ENCODE measurements around the gene MYL9. TPM values are rescaled to one million over a fixed set of nuclear protein-coding genes. Genes with fewer than 3 reads are reported as not detected.
"Not testable (repeated sequence)": the region's sequence is repeated elsewhere in the genome, so short reads cannot be mapped to it uniquely, and the experiment has no call there.

The MYL9 gene
- total RNA-seq, 1 donor from 2014 or later: 2,307 TPM

GRCh38 chr20:36546111-36546736 lies 4.9 kb downstream of the MYL9 start:
- intact Hi-C loops (cut with DNase I): no loop called here
- DNase-seq (ENCODE audit: low spot score): no peak

GRCh38 chr20:36547186-36548005 lies 6.1 kb downstream of the MYL9 start:
- no peak for DNase-seq (ENCODE audit: low spot score)
- intact Hi-C loops (cut with DNase I): no loop called here

- no peak for DNase-seq (ENCODE audit: low spot score)
- intact Hi-C loops (cut with DNase I): no loop called here
Observed at GRCh38 chr20:36548006-36548315, 6.6 kb downstream of the MYL9 start.

- intact Hi-C loops (cut with DNase I): no loop called here
Observed at GRCh38 chr20:36548704-36549627, 7.6 kb downstream of the MYL9 start.

GRCh38 chr20:36549628-36549941 lies 8.3 kb downstream of the MYL9 start:
- intact Hi-C loops (cut with DNase I): no loop called here

More at GRCh38 chr20:36548704-36549627, 7.6 kb downstream of the MYL9 start:
- no peak for DNase-seq (ENCODE audit: low spot score)

GRCh38 chr20:36549942-36550789 lies 8.8 kb downstream of the MYL9 start:
- no peak for DNase-seq (ENCODE audit: low spot score)
- intact Hi-C loops (cut with DNase I): no loop called here

More at GRCh38 chr20:36549628-36549941, 8.3 kb downstream of the MYL9 start:
- no peak for DNase-seq (ENCODE audit: low spot score)

GRCh38 chr20:36550790-36551299 lies 9.5 kb downstream of the MYL9 start:
- intact Hi-C loops (cut with DNase I): no loop called here
- no peak for DNase-seq (ENCODE audit: low spot score)

- intact Hi-C loops (cut with DNase I): no loop called here
- no peak for DNase-seq (ENCODE audit: low spot score)
Observed at GRCh38 chr20:36555248-36555647, 13.9 kb downstream of the MYL9 start.

- intact Hi-C loops (cut with DNase I): no loop called here
- no peak for DNase-seq (ENCODE audit: low spot score)
Observed at GRCh38 chr20:36562724-36563123, 21.4 kb downstream of the MYL9 start.

GRCh38 chr20:36563374-36563773 lies 22.1 kb downstream of the MYL9 start:
- no peak for DNase-seq (ENCODE audit: low spot score)
- intact Hi-C loops (cut with DNase I): no loop called here

GRCh38 chr20:36564078-36564725 lies 22.9 kb downstream of the MYL9 start:
- intact Hi-C loops (cut with DNase I); DNase-seq (ENCODE audit: low spot score): not testable (repeated sequence)

GRCh38 chr20:36564726-36565121 lies 23.4 kb downstream of the MYL9 start:
- intact Hi-C loops (cut with DNase I); DNase-seq (ENCODE audit: low spot score): not testable (repeated sequence)

- DNase-seq (ENCODE audit: low spot score): no peak
- intact Hi-C loops (cut with DNase I): no loop called here
Observed at GRCh38 chr20:36565520-36565919, 24.2 kb downstream of the MYL9 start.

- no peak for DNase-seq (ENCODE audit: low spot score)
- intact Hi-C loops (cut with DNase I): no loop called here
Observed at GRCh38 chr20:36569847-36570429, 28.6 kb downstream of the MYL9 start.

- intact Hi-C loops (cut with DNase I): no loop called here
Observed at GRCh38 chr20:36571564-36572504, 30.5 kb downstream of the MYL9 start.

GRCh38 chr20:36572701-36573102 lies 31.4 kb downstream of the MYL9 start:
- intact Hi-C loops (cut with DNase I): no loop called here

More at GRCh38 chr20:36571564-36572504, 30.5 kb downstream of the MYL9 start:
- DNase-seq (ENCODE audit: low spot score): no peak

GRCh38 chr20:36573103-36573797 lies 31.9 kb downstream of the MYL9 start, which contains the start of gene TGIF2:
Gene TGIF2 (plus strand): TSS chr20:36573597. CDS start chr20:36578775, 5,178 bp downstream.
- intact Hi-C loops (cut with DNase I): no loop called here
- DNase-seq (ENCODE audit: low spot score): peak; percentile 87

More at GRCh38 chr20:36572701-36573102, 31.4 kb downstream of the MYL9 start:
- no peak for DNase-seq (ENCODE audit: low spot score)
